GM12873 (cell line): ENCODE measurements around the gene SPI1.

ENCODE experiments used
- CTCF ChIP-seq: IDR thresholded peaks from 2 replicates; pipeline ENCODE4 v1.5.1; 2012; ENCODE audit warnings: low read depth, mild to moderate bottlenecking, moderate library complexity, low read length, control low read depth; ENCODE audit not compliant: insufficient read depth; ENCODE audit errors: missing control alignments

Gene SPI1

GRCh38 chr11:47345890-47346563 lies 32.3 kb downstream of the SPI1 start:
- no peak for TF ChIP-seq CTCF

GRCh38 chr11:47342854-47343253 lies 35.5 kb downstream of the SPI1 start:
- TF ChIP-seq CTCF = no peak

- no peak for TF ChIP-seq CTCF
Observed at GRCh38 chr11:47342036-47342803, 36.1 kb downstream of the SPI1 start.

GRCh38 chr11:47340980-47341775 lies 37.2 kb downstream of the SPI1 start:
- TF ChIP-seq CTCF = no peak

GRCh38 chr11:47340010-47340409 lies 38.3 kb downstream of the SPI1 start:
- TF ChIP-seq CTCF = no peak

GRCh38 chr11:47338396-47339241 lies 39.7 kb downstream of the SPI1 start:
- TF ChIP-seq CTCF = no peak
